Motor neuron (in vitro differentiated cells): ENCODE measurements around the gene TGM3. TPM values are rescaled to one million over a fixed set of nuclear protein-coding genes. Genes with fewer than 3 reads are reported as not detected.
A peak's percentile ranks its signal among the peaks of the same experiment; 100 is the strongest.

Source experiments
- ATAC-seq, 8 experiments: fragments of 200-7000 bp; cut with Tn5 transposase; replicated peaks in 6 of 8; 2 replicates each; pipeline ENCODE4 v1.8.0; 2021; ENCODE audit warnings: mild to moderate bottlenecking in 8 of 8, moderate library complexity in 8 of 8
- H3K27ac ChIP-seq, 2 donors: fragments of 250-450 bp; sonication (Bioruptor Pico); 2 replicates each; pipeline ENCODE4 v1.9.0; 2021; ENCODE audit warnings: antibody characterized with exemption in 2 of 2, mild to moderate bottlenecking in 2 of 2, moderate library complexity in 1 of 2
- H3K4me1 ChIP-seq, 2 donors: fragments of 250-450 bp; sonication (Bioruptor Pico); replicated peaks in 1 of 2; 2 replicates each; pipeline ENCODE4 v1.6.1; 2021; ENCODE audit warnings: antibody characterized with exemption in 2 of 2, mild to moderate bottlenecking in 2 of 2, moderate library complexity in 1 of 2
- H3K4me3 ChIP-seq, 5 donors: fragments of 250-450 bp; sonication (Bioruptor Pico); 2 replicates each; pipeline ENCODE4 v1.9.0; 2021; ENCODE audit warnings: antibody characterized with exemption in 5 of 5, mild to moderate bottlenecking in 5 of 5, moderate library complexity in 4 of 5
- WGBS, 10 experiments: fragments of 450-650 bp; shearing (Covaris generic); methylation state at CpG; one replicate each; pipeline ENCODE4 v1.0.0; 2022; 5-methylcytosine and 5-hydroxymethylcytosine counted together
- in situ Hi-C, 9 experiments: fragments of 400-800 bp; cut with MboI; loops; one replicate each; pipeline ENCODE4 v1.15.0; 2021; ENCODE audit warnings: low sequenced_read_pairs in 9 of 9, low pct_unique_long_range_greater_than_20kb in 2 of 9; ENCODE audit not compliant: unreplicated experiment in 9 of 9
- total RNA-seq, 8 experiments: library from RNA; unstranded; fragments of 300-600 nt; gene quantifications; 2 replicates each; pipeline versions ENCODE4 v1.2.3 to v1.2.4, GENCODE V29; 2022

The TGM3 gene
- total RNA-seq, 8 experiments from 2014 or later: 0.05 to 2.8 (median 0.30) TPM; not detected in 2

DNA sequence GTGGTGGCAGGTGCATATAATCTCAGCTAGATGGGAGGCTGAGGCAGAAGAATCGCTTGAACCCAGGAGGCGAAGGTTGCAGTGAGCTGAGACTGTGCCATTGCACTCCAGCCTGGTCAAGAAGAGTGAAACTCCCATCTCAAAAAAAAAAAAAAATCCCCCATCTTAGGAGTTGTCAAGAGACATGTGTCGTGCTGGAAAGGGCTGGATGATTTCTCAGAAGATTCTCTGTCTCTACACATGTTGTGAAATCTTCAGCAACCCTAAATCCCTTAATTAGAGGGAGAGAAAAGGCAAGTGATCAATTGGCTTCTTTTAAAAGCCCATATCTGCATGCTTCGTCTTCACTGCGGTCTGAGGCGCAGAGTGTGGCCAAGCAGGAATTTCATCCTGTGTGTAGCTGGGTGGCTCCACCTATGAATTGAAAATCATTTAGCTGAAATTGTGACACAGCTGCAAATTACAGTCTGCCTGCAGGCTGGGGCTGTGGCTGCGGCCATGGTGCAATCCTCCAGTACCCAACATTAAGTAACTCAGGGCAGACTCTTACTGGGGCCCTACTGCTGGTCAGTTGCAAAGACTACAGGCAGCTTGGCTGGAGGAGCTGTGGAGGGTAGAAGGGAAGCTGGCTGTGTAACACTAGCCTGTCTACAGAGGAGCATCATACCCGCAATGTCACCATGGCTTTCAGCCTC, 3.2 kb upstream of the TGM3 start:
- no peak overlapping the region for H3K27ac ChIP-seq
- H3K4me3 ChIP-seq: no peak overlapping the region
- in situ Hi-C loops: no loop called here
- peak in 3 of 8 experiments; percentile 82 for ATAC-seq
- peaks cover 0 to 3% of the 10 kb centered on the region in 2 donors for H3K4me1 ChIP-seq
- 27 to 100% (median 70%) methylated on average over 1 to 6 of the region's 8 CpGs for WGBS, 10 experiments

DNA sequence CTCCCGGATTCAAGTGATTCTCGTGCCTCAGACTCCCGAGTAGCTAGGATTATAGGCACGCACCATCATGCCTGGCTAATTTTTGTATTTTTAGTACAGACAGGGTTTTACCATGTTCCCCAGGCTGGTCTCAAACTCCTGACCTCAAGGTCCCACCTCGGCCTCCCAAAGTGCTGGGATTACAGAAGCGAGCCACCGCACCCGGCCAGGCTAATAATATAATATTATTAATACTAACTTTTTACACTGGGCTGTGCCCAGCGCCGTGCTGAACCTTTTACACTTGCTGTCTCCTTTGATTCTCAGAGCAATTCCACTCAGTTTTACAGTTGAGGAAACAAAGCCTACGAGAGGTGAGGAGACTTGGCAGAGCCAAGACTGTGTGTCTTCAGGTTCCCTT, 2.3 kb upstream of the TGM3 start:
- H3K4me1 ChIP-seq: peaks cover 0 to 3% of the 10 kb centered on the region in 2 donors
- H3K27ac ChIP-seq: no peak overlapping the region
- no peak overlapping the region for H3K4me3 ChIP-seq
- 60 to 98% (median 68%) methylated on average over 1 to 7 of the region's 11 CpGs; no CpG with 5 or more reads in 2 of the 10 experiments for WGBS, 10 experiments
- ATAC-seq: no peak
- in situ Hi-C loops: no loop called here

DNA sequence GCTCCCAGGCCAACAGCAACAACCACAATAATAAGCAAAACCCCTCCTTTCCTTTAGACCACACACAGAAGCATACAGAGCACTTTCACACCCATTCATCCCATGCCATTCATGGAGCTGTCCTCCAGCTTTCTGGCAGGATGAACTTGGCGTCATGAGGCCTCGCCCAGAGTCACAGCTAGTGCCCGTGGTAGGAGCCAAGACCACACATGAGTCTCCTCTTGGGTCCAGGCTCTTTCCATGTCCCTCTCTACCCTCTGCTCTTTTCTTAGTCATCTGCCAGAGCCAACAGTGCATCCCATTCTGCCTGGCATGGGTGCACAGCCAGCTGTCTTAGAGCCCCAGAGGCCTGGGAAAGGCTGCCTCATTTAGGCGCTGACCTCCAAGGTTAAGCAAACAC, 1.8 kb upstream of the TGM3 start:
- WGBS, 10 experiments: 60 to 86% (median 70%) methylated on average over 1 to 4 of the region's 4 CpGs; no CpG with 5 or more reads in 4 of the 10 experiments
- in situ Hi-C loops: no loop called here
- Histone ChIP-seq H3K4me3 (no peak overlapping the region), H3K4me1 (peaks cover 0 to 3% of the 10 kb centered on the region in 2 donors), H3K27ac (no peak overlapping the region)
- ATAC-seq: peak in 1 of 8 experiments; percentile 27

DNA sequence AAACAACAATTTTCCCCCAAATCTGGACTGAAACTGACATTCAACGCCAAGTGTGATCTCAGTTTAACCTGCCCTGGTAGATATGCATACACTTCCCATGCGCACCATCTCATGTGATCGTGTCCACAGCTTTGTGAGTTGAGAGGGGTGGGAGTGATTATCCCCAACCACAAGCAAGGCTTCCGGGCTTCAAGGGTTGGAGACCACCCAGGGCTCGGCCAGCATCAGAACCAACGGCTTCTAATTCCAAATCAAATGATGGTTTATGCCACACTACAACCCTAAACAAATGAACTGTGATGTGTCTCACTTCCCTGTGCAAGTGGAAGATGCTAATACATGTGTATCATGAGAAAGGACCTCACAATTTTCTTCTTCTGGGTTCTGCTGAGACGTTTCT, 515 bp upstream of the TGM3 start:
- Histone ChIP-seq H3K4me1 (peaks cover 0 to 3% of the 10 kb centered on the region in 2 donors), H3K27ac (no peak overlapping the region), H3K4me3 (no peak overlapping the region)
- 20 to 100% (median 59%) methylated on average over 1 to 4 of the region's 7 CpGs; no CpG with 5 or more reads in 3 of the 10 experiments for WGBS, 10 experiments
- ATAC-seq: no peak
- in situ Hi-C loops: no loop called here

DNA sequence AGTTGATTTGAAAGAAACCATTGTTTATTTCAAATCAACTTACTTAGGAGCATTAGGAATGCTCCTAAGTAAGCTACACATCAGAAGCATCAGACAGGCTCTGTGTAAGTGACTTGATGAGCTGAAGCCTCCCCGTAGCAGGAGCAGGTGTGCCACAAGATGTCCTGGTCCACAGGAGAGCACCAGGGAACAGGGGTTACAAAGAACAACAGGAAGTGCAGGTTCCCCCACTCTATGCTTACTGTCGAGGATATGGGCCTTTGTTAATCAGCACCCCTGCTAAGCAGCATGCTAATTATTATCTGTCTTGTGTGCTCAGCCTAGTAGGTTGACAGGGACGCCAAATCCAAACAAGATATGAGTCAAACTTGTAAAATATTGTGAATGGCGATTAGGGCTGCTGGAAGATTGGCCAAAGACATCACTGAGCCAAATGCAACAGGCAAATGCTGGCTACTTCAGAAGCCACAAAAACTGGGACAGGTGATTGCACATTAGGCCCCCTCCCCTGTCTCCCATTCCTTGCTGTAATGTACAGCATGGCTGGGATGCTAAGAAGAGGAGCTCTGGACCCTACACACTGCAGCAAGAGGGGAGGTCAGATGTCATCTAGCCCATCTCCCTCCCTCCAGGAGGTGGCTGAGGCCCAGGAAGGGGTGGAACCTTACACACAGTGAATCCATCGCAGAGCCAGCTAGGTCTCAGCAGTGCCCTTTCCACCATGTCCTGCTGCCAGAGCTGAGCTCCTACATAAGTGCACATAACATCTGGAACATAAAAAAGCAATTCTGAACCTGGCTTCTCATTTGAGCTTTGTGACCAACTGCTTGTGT, 939 bp downstream of the TGM3 start:
- WGBS, 10 experiments: 20 to 88% (median 58%) methylated on average over 1 to 4 of the region's 5 CpGs; no CpG with 5 or more reads in 4 of the 10 experiments
- peaks cover 0 to 3% of the 10 kb centered on the region in 2 donors for H3K4me1 ChIP-seq
- H3K4me3 ChIP-seq: no peak overlapping the region
- H3K27ac ChIP-seq: no peak overlapping the region
- in situ Hi-C loops: no loop called here
- peak in 2 of 8 experiments; percentile 39 to 50 for ATAC-seq

DNA sequence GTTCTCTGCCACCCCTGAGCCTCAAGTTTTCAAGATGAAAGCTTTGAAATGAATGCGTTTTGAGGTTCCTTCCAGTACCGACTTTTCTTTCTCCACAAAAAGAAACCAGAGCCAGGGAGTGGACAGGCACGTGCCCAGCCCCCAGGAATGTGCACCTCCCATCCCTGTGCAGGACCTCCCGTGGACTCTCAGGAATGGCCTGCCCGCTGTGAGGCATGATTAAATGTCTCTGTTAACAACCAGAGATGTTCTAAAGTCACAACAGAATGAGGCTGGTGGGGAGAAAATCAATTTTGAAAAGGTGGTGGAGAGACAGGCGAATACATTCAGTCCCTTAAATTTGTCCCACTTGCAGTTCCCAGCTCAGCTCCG, 1.5 kb downstream of the TGM3 start:
- Histone ChIP-seq H3K4me1 (peaks cover 0 to 3% of the 10 kb centered on the region in 2 donors), H3K27ac (no peak overlapping the region), H3K4me3 (no peak overlapping the region)
- ATAC-seq: no peak
- in situ Hi-C loops: no loop called here
- 0 to 88% (median 48%) methylated on average over 1 to 6 of the region's 7 CpGs for WGBS, 10 experiments

DNA sequence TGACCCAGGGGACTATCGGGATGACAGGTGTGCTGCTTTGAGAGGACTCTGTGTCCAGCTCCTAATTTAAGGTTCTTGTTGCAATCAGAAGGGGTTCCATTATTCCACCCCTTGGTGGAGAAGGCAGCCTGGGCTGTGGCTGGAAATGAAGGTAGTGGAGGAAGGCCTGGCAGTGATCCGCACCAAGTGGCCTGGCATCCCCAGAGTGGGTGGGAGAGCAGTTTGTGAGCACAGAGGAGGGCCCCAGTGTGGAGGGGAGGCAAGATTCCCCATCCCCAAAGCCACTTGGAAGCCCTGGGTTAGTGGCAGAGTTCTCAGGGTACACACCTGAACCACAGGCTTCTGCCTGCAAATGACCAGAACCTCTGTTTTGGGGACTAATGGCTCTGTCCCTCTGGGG, 2.3 kb downstream of the TGM3 start:
- no peak overlapping the region for H3K27ac ChIP-seq
- peaks cover 0 to 3% of the 10 kb centered on the region in 2 donors for H3K4me1 ChIP-seq
- in situ Hi-C loops: no loop called here
- ATAC-seq: no peak
- no peak overlapping the region for H3K4me3 ChIP-seq
- WGBS, 10 experiments: 60 to 100% (median 90%) methylated on average over 1 of the region's 2 CpGs; no CpG with 5 or more reads in 6 of the 10 experiments

DNA sequence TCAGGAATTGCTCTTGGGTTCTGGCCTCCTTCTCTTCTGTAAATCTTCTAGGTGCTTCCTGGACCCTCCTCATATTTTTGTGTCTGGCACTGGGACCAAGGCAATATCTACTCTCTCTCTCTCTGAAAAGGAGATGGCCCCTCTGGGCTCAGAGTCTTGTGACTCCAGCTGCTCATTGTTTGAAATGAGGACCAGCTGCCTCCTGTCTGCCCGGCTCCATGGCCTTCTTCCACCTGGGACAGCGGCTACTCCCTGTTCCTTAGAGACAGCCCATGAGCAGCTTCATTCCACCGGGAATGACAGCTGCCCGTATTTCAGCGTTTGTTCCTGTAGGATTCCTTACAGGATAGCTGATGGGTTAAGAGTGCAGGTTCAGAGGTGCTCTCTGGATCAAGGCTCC, 2.9 kb downstream of the TGM3 start:
- H3K4me1 ChIP-seq: peaks cover 0 to 3% of the 10 kb centered on the region in 2 donors
- 50 to 100% (median 80%) methylated on average over 1 to 3 of the region's 5 CpGs; no CpG with 5 or more reads in 5 of the 10 experiments for WGBS, 10 experiments
- H3K4me3 ChIP-seq: no peak overlapping the region
- in situ Hi-C loops: no loop called here
- no peak overlapping the region for H3K27ac ChIP-seq
- ATAC-seq: no peak

DNA sequence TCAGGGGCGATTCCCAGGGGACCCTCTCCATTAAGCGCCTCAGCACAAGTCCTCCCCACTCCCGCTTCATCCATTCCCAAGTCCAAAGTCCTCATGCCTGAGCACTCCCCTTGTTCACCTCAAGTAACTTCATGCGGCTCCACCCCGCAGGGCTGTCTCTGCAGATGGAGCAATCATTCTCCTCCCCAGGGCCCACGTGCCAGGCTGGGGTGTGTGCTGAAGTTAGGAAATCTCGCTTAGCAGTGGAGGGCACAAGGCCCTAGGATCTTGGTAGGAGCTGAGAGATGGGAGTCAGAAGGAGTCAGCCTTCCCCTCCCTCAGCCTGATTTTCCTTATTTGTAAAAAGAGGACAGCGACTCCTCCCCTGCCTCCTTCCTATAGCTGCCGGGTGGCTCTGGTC, 3.5 kb downstream of the TGM3 start:
- Histone ChIP-seq H3K4me3 (no peak overlapping the region), H3K4me1 (peaks cover 0 to 3% of the 10 kb centered on the region in 2 donors), H3K27ac (no peak overlapping the region)
- ATAC-seq: peak in 1 of 8 experiments; percentile 6
- in situ Hi-C loops: no loop called here
- 10 to 80% (median 67%) methylated on average over 1 to 8 of the region's 9 CpGs; no CpG with 5 or more reads in 3 of the 10 experiments for WGBS, 10 experiments

DNA sequence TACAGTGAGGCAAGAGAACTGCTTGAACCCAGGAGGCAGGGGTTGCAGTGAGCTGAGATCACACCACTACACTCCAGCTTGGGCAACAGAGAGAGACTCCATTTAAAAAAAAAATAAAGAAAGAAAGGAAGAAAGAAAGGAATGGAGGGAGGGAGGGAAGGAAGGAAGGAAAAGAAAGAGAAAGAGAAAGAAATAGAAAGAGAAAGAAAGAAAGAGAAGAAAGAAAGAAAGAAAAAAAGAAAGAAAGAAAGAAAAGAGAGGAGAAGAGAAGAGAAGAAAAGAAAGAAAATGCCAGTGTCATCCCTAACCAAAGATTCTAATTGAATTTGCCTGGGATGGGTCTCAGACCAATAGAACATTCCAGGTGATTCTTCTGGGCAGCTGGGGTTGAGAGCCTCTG, 4.2 kb downstream of the TGM3 start:
- no peak for ATAC-seq
- in situ Hi-C loops: no loop called here
- H3K4me3 ChIP-seq: no peak overlapping the region
- peaks cover 0 to 6% of the 10 kb centered on the region in 2 donors for H3K4me1 ChIP-seq
- H3K27ac ChIP-seq: no peak overlapping the region

DNA sequence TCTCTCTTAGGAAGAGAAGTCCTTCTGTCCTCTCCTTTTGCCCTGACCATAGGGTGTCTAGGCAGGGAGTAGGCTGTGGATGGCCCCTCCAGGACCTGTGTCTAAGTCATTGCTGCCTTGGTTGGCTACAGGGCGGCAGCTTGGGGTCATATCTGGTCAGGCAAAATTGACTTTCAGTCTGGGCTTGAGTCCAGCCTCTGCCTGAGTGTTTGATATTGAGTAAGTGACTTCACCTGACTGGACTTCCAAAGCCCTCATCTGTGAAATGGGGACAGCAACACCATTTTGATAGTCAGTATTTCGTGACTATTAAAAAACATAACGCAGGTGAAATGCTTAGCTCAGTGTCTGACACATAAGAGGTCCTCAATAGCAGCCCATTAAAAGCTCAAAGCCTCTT, 4.6 kb downstream of the TGM3 start:
- 54 to 94% (median 80%) methylated on average over 1 to 3 of the region's 3 CpGs; no CpG with 5 or more reads in 5 of the 10 experiments for WGBS, 10 experiments
- in situ Hi-C loops: no loop called here
- Histone ChIP-seq H3K4me3 (no peak overlapping the region), H3K4me1 (peaks cover 0 to 6% of the 10 kb centered on the region in 2 donors), H3K27ac (no peak overlapping the region)
- no peak for ATAC-seq

DNA sequence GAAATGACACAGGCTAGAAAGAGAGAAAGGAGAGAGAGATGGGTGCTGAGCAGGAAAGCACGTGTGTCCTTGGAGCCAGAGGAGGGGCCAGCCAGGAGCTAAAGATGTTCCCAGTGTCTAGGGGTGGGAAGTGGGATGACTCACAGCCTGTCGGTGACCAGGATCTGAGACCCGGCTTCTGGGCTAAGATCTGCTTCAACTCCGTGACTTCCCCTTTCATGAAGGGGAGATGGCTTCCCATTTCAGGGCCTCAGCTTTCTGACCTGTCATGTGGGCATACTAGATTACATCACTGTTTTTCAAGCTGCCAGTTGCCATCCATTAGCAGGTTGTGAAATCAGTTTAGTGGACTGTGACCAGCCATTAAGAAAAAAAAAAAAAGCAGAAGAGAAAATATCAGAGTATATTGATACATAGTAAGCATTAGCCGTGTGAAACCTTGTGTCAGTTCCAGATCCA, 5.4 kb downstream of the TGM3 start:
- in situ Hi-C loops: no loop called here
- peak in 5 of 8 experiments; percentile 54 to 79 (median 65) for ATAC-seq
- peaks cover 0 to 6% of the 10 kb centered on the region in 2 donors for H3K4me1 ChIP-seq
- 0 to 100% (median 62%) methylated on average over 1 to 3 of the region's 5 CpGs for WGBS, 10 experiments
- no peak overlapping the region for H3K4me3 ChIP-seq
- no peak overlapping the region for H3K27ac ChIP-seq

DNA sequence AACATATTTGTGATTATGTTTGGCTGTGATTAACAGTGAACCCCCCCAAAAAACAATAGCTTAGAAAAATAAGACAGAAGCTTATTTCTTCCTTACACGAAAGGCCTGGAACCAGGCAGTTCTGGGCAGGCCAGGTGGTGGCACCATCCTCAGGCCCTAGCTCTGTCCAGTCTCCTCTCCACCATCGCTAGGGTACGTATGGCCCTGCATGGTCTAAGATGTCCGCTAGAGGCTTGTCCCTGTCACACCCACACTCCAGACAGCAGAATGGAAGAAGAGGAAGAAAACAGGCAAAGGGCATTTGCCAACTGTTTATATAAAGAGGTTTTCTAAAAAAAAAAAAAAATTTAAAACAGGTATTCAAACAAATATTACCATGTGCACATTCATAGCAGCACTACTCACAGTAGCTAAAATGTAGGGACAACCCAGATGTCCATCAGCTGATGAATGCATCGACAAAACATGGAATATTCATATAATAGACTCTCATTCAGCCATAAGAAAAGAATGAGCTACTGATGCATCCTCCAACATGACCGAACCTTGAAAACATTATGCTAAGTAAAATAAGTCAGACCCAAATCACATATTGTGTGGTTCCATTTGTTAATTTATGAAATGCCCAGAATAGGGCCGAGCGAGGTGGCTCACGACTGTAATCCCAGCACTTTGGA, 6.7 kb downstream of the TGM3 start:
- no peak overlapping the region for H3K4me3 ChIP-seq
- peaks cover 0 to 3% of the 10 kb centered on the region in 2 donors for H3K4me1 ChIP-seq
- in situ Hi-C loops: no loop called here
- whole genome bisulfite sequencing, 10 experiments: 0 to 100% (median 33%) methylated on average over 2 to 8 of the region's 9 CpGs; no CpG with 5 or more reads in 1 of the 10 experiments
- no peak overlapping the region for H3K27ac ChIP-seq
- peak in 3 of 8 experiments; percentile 75 to 79 (median 76) for ATAC-seq
